GM23338 (cell line): Measurements from ENCODE around the gene FLT3. TPM values are rescaled to one million over a fixed set of nuclear protein-coding genes. Genes with fewer than 3 reads are reported as not detected.

ENCODE experiments used
- ATAC-seq: fragments of 200-7000 bp; cut with Tn5 transposase; 3 replicates; pipeline ENCODE4 v1.9.1; 2020
- DNase-seq: peaks from one replicate; pipeline ENCODE4 v3.0.0-alpha.2; 2015; ENCODE audit warnings: low spot score
- H2AFZ ChIP-seq: fragments of 200-600 bp; sonication (generic); 2 replicates; pipeline ENCODE4 v1.8.0; 2016; ENCODE audit warnings: antibody characterized with exemption, mild to moderate bottlenecking, moderate library complexity
- H3F3A ChIP-seq: fragments of 200-600 bp; sonication (generic); replicated peaks from 2 replicates; pipeline ENCODE4 v1.8.0; 2017; ENCODE audit warnings: antibody characterized with exemption, mixed run types, low read depth
- H3K27ac ChIP-seq: fragments of 200-600 bp; sonication (generic); 2 replicates; pipeline ENCODE4 v1.6.1; 2016; ENCODE audit warnings: low read depth
- H3K27me3 ChIP-seq: fragments of 200-600 bp; sonication (generic); 2 replicates; pipeline ENCODE4 v1.8.0; 2016; ENCODE audit warnings: mild to moderate bottlenecking, mixed run types, moderate library complexity; ENCODE audit not compliant: insufficient read depth
- H3K36me3 ChIP-seq: fragments of 200-600 bp; sonication (generic); 2 replicates; pipeline ENCODE4 v1.8.0; 2016; ENCODE audit warnings: mild to moderate bottlenecking; ENCODE audit not compliant: insufficient read depth
- H3K4me1 ChIP-seq: fragments of 200-600 bp; sonication (generic); 2 replicates; pipeline ENCODE4 v1.8.0; 2016; ENCODE audit warnings: mild to moderate bottlenecking, moderate library complexity; ENCODE audit not compliant: insufficient read depth
- H3K4me2 ChIP-seq: fragments of 200-600 bp; sonication (generic); 2 replicates; pipeline ENCODE4 v1.7.1; 2017; ENCODE audit warnings: mixed run types
- H3K4me3 ChIP-seq: fragments of 200-600 bp; sonication (generic); 2 replicates; pipeline ENCODE4 v1.6.1; 2016; ENCODE audit warnings: mixed run types
- H3K79me2 ChIP-seq: fragments of 200-600 bp; sonication (generic); replicated peaks from 2 replicates; pipeline ENCODE4 v1.8.0; 2017; ENCODE audit warnings: mild to moderate bottlenecking; ENCODE audit not compliant: insufficient read depth
- H3K9me2 ChIP-seq: fragments of 200-600 bp; sonication (generic); 2 replicates; pipeline ENCODE4 v1.8.0; 2017; ENCODE audit not compliant: insufficient read depth
- H4K20me1 ChIP-seq: fragments of 200-600 bp; sonication (generic); replicated peaks from 2 replicates; pipeline ENCODE4 v1.8.0; 2017; ENCODE audit warnings: mild to moderate bottlenecking; ENCODE audit not compliant: insufficient read depth
- H3K27ac Mint-ChIP-seq: 2 replicates; pipeline ENCODE4 v1.8.0; 2020; ENCODE audit warnings: inconsistent platforms, mild to moderate bottlenecking, moderate library complexity, mixed read lengths
- H3K27me3 Mint-ChIP-seq: 3 replicates; pipeline ENCODE4 v1.8.0; 2022; ENCODE audit warnings: low read depth, mild to moderate bottlenecking, moderate library complexity, mixed read lengths, inconsistent platforms; ENCODE audit not compliant: insufficient read depth, poor library complexity
- H3K36me3 Mint-ChIP-seq: 3 replicates; pipeline ENCODE4 v1.8.0; 2021; ENCODE audit warnings: low read depth, mild to moderate bottlenecking, inconsistent platforms, moderate library complexity, mixed read lengths
- H3K4me1 Mint-ChIP-seq: 3 replicates; pipeline ENCODE4 v1.8.0; 2020; ENCODE audit warnings: mild to moderate bottlenecking, inconsistent platforms, mixed read lengths
- H3K4me3 Mint-ChIP-seq: 3 replicates; pipeline ENCODE4 v1.8.0; 2021; ENCODE audit warnings: moderate library complexity, mild to moderate bottlenecking, inconsistent platforms, mixed read lengths
- H3K9me3 Mint-ChIP-seq: 3 replicates; pipeline ENCODE4 v1.8.0; 2020; ENCODE audit warnings: moderate library complexity, mild to moderate bottlenecking, inconsistent platforms, mixed read lengths
- CTCF ChIP-seq, 2 experiments: fragments of 200-600 bp in 1 of 2; sonication (generic) in 1 of 2; conservative IDR thresholded peaks; 2 replicates each; pipeline versions ENCODE4 v1.5.1 to v1.6.1; 2016 to 2017; ENCODE audit warnings: antibody characterized with exemption in 2 of 2, low read depth in 2 of 2, mild to moderate bottlenecking in 2 of 2, moderate library complexity in 1 of 2
- JUNB ChIP-seq: IDR thresholded peaks from one replicate; pipeline ENCODE4 v1.6.1; 2016; ENCODE audit warnings: antibody characterized with exemption; ENCODE audit not compliant: unreplicated experiment
- POLR2AphosphoS5 ChIP-seq: IDR thresholded peaks from 2 replicates; pipeline ENCODE4 v1.6.1; 2016; ENCODE audit warnings: antibody characterized with exemption, low read depth
- ZNF114 ChIP-seq: fragments of 250-450 bp; sonication (Bioruptor Pico); IDR thresholded peaks from 2 replicates; pipeline ENCODE4 v1.5.0; 2020; ENCODE audit warnings: mild to moderate bottlenecking, moderate library complexity
- polyA plus RNA-seq: library from polyadenylated mRNA; unstranded; fragments of >200 nt; fragmentation: Nextera tagmentation; extraction: Ambion mirVana; gene quantifications from 2 replicates; pipeline ENCODE4 v1.2.1, GENCODE V29; 2016
- total RNA-seq: library from RNA; depleted of rRNA; stranded (reverse); fragments of >200 nt; shearing (Covaris generic); gene quantifications from 2 replicates; pipeline ENCODE4 v1.2.3, GENCODE V29; 2014
- TF ChIP-seq, protein P1 (sequence below): IDR thresholded peaks from one replicate; pipeline ENCODE4 v1.6.1; 2018; ENCODE audit warnings: antibody characterized with exemption; ENCODE audit not compliant: unreplicated experiment

FLT3 gene
- total and polyA plus RNA-seq, 2 experiments from 2014 or later, result 0.17 to 0.44 TPM

DNA sequence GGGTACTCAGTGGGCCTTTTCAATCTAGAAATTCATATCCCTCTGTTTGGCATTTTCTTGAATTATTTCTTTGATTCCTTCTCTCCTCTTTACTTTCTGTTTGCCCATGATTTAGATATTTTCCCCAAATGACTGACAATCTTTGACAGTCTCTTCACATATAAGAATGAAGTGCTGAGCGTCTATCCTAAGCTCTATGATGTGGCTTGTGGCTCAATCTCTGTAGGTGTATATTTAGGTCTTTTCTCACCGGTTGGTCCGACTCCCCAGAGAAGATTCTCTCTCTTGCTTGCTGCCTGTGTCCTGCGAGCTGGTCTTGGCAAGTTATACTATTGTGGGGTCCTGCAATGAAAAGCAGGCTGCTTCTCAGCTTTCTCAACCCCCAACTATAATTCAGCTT, 29.0 kb downstream of the FLT3 start (continued):
- TF ChIP-seq, protein P1, sequence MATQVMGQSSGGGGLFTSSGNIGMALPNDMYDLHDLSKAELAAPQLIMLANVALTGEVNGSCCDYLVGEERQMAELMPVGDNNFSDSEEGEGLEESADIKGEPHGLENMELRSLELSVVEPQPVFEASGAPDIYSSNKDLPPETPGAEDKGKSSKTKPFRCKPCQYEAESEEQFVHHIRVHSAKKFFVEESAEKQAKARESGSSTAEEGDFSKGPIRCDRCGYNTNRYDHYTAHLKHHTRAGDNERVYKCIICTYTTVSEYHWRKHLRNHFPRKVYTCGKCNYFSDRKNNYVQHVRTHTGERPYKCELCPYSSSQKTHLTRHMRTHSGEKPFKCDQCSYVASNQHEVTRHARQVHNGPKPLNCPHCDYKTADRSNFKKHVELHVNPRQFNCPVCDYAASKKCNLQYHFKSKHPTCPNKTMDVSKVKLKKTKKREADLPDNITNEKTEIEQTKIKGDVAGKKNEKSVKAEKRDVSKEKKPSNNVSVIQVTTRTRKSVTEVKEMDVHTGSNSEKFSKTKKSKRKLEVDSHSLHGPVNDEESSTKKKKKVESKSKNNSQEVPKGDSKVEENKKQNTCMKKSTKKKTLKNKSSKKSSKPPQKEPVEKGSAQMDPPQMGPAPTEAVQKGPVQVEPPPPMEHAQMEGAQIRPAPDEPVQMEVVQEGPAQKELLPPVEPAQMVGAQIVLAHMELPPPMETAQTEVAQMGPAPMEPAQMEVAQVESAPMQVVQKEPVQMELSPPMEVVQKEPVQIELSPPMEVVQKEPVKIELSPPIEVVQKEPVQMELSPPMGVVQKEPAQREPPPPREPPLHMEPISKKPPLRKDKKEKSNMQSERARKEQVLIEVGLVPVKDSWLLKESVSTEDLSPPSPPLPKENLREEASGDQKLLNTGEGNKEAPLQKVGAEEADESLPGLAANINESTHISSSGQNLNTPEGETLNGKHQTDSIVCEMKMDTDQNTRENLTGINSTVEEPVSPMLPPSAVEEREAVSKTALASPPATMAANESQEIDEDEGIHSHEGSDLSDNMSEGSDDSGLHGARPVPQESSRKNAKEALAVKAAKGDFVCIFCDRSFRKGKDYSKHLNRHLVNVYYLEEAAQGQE, result no peak
- TF ChIP-seq JUNB (no peak), CTCF (conservative IDR thresholded peaks at IDR 0.05; ENCODE audit: low read depth in 2 of 2) (no peak), POLR2AphosphoS5 (no peak)

DNA sequence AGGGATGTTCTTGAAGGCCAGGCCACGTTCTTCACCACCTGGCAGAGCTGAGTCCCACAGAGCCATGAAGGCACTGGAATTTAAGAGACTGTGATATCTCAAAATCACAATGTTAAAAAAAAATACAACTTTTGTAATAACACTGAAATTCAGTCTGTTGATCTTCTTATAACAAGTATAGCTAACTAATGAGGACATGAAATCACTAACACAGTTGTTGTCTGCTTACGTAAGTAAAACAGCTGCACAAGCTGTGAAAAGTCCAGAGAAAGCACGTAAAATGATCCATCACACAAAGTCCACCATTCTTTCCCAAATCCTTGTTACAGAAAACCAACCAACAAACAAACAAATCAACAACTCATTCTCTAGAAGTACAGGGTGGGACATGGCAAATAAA, 32.9 kb downstream of the FLT3 start:
- ATAC-seq (no peak), DNase-seq (no peak)
- H3K4me1 ChIP-seq, result no peaks in the 10 kb centered on the region
- H3K27ac ChIP-seq, result no peak overlapping the region
- H3F3A ChIP-seq, result no peaks in the 10 kb centered on the region
- no peak overlapping the region for H3K4me3 ChIP-seq
- no peak overlapping the region for H3K4me2 ChIP-seq
- H3K79me2 ChIP-seq, result no peaks in the 10 kb centered on the region
- no peaks in the 10 kb centered on the region for H3K9me2 ChIP-seq
- no peaks in the 10 kb centered on the region for H3K4me1 Mint-ChIP-seq
- no peak overlapping the region for H2AFZ ChIP-seq
- TF ChIP-seq POLR2AphosphoS5 (no peak), ZNF114 (CRISPR knock-in tag) (no peak)
- TF ChIP-seq, protein P1, result no peak
- H3K27me3 ChIP-seq, result no peaks in the 10 kb centered on the region
- no peaks in the 10 kb centered on the region for H3K9me3 Mint-ChIP-seq
- no peaks in the 10 kb centered on the region for H3K36me3 ChIP-seq
- H3K36me3 Mint-ChIP-seq, result no peaks in the 10 kb centered on the region
- H3K27me3 Mint-ChIP-seq, result peaks cover 2% of the 10 kb centered on the region
- no peak overlapping the region for H3K4me3 Mint-ChIP-seq
- H4K20me1 ChIP-seq, result no peaks in the 10 kb centered on the region
- H3K27ac Mint-ChIP-seq, result no peak overlapping the region
